Measurements from ENCODE around the gene GPRC5A. TPM values are rescaled to one million over a fixed set of nuclear protein-coding genes. Genes with fewer than 3 reads are reported as not detected.

Gene GPRC5A
- polyA plus RNA-seq, 6 donors from 2014 or later, result not detected

- ATAC-seq (ENCODE audit: low read depth in 2 of 2), result no peak
- no peak for DNase-seq
- no peaks in the 10 kb centered on the region for H3K4me1 Mint-ChIP-seq
- H3K27ac Mint-ChIP-seq, result no peak overlapping the region
- no peaks in the 10 kb centered on the region for H3K9me3 Mint-ChIP-seq
- peaks cover 0 to 28% (median 6%) of the 10 kb centered on the region in 3 donors for H3K27me3 Mint-ChIP-seq
- H3K4me3 Mint-ChIP-seq, result no peak overlapping the region
- no peaks in the 10 kb centered on the region for H3K36me3 Mint-ChIP-seq
Measured at GRCh38 chr12:12945591-12945990, 54.2 kb downstream of the GPRC5A start.

- no peaks in the 10 kb centered on the region for H3K36me3 Mint-ChIP-seq
Measured at GRCh38 chr12:12946686-12947355, 55.5 kb downstream of the GPRC5A start.

GRCh38 chr12:12947902-12948301 is 56.5 kb downstream of the GPRC5A start:
- Mint-ChIP-seq H3K27me3 (peaks cover 0 to 28% (median 6%) of the 10 kb centered on the region in 3 donors), H3K9me3 (no peaks in the 10 kb centered on the region), H3K4me1 (no peaks in the 10 kb centered on the region), H3K27ac (no peak overlapping the region), H3K4me3 (no peak overlapping the region), H3K36me3 (no peaks in the 10 kb centered on the region)
- ATAC-seq (ENCODE audit: low read depth in 2 of 2), result no peak
- no peak for DNase-seq

More at GRCh38 chr12:12946686-12947355, 55.5 kb downstream of the GPRC5A start:
- Mint-ChIP-seq H3K27me3 (peaks cover 0 to 28% (median 6%) of the 10 kb centered on the region in 3 donors), H3K27ac (peak overlapping the region in 1 of 6 donors; percentile 87), H3K4me3 (no peak overlapping the region), H3K4me1 (no peaks in the 10 kb centered on the region), H3K9me3 (no peaks in the 10 kb centered on the region)
- DNase-seq (no peak), ATAC-seq (ENCODE audit: low read depth in 2 of 2) (no peak)

- Mint-ChIP-seq H3K27me3 (peaks cover 0 to 27% (median 13%) of the 10 kb centered on the region in 3 donors), H3K36me3 (no peaks in the 10 kb centered on the region), H3K4me3 (no peak overlapping the region), H3K27ac (no peak overlapping the region), H3K9me3 (peaks cover 0 to 5% (median 0%) of the 10 kb centered on the region in 7 donors), H3K4me1 (peaks cover 0 to 4% (median 0%) of the 10 kb centered on the region in 3 donors)
- DNase-seq (no peak), ATAC-seq (ENCODE audit: low read depth in 2 of 2) (no peak)
Measured at GRCh38 chr12:12951504-12951903, 60.1 kb downstream of the GPRC5A start.

GRCh38 chr12:12952036-12952435 is 60.7 kb downstream of the GPRC5A start, which contains the start of gene GPRC5D:
Gene GPRC5D (minus strand): TSS chr12:12952170. CDS start chr12:12950384, 1,786 bp downstream.
- Mint-ChIP-seq H3K9me3 (peaks cover 0 to 5% (median 0%) of the 10 kb centered on the region in 7 donors), H3K4me3 (no peak within 1 kb of the TSS)
- ATAC-seq (ENCODE audit: low read depth in 2 of 2), result no peak

GRCh38 chr12:12954356-12954755 is 63.0 kb downstream of the GPRC5A start:
- no peak for ATAC-seq (ENCODE audit: low read depth in 2 of 2)
- no peak overlapping the region for H3K4me3 Mint-ChIP-seq
- H3K9me3 Mint-ChIP-seq, result peaks cover 0 to 5% (median 0%) of the 10 kb centered on the region in 7 donors
- no peak for DNase-seq
- no peaks in the 10 kb centered on the region for H3K36me3 Mint-ChIP-seq
- H3K27ac Mint-ChIP-seq, result no peak overlapping the region
- peaks cover 4 to 15% (median 13%) of the 10 kb centered on the region in 3 donors for H3K27me3 Mint-ChIP-seq
- H3K4me1 Mint-ChIP-seq, result peaks cover 0 to 5% (median 0%) of the 10 kb centered on the region in 3 donors

More at GRCh38 chr12:12952036-12952435, 60.7 kb downstream of the GPRC5A start, which contains the start of gene GPRC5D:
- Mint-ChIP-seq H3K36me3 (no peaks in the 10 kb centered on the region), H3K27ac (peak within 1 kb of the TSS in 2 of 6 donors; percentile 60 to 85), H3K27me3 (peaks cover 0 to 25% (median 15%) of the 10 kb centered on the region in 3 donors), H3K4me1 (peaks cover 0 to 5% (median 0%) of the 10 kb centered on the region in 3 donors)
- DNase-seq, result no peak

- Mint-ChIP-seq H3K36me3 (no peaks in the 10 kb centered on the region), H3K27me3 (peaks cover 4 to 9% (median 8%) of the 10 kb centered on the region in 3 donors), H3K27ac (peak overlapping the region in 1 of 6 donors; percentile 39), H3K4me1 (peaks cover 0 to 5% (median 0%) of the 10 kb centered on the region in 3 donors), H3K9me3 (peaks cover 0 to 5% (median 0%) of the 10 kb centered on the region in 7 donors), H3K4me3 (no peak overlapping the region)
- ATAC-seq (ENCODE audit: low read depth in 2 of 2) (no peak), DNase-seq (no peak)
Measured at GRCh38 chr12:12954878-12955625, 63.7 kb downstream of the GPRC5A start.

- H3K27ac Mint-ChIP-seq, result peak overlapping the region in 1 of 6 donors; percentile 75
- peaks cover 0 to 4% (median 0%) of the 10 kb centered on the region in 7 donors for H3K9me3 Mint-ChIP-seq
- H3K27me3 Mint-ChIP-seq, result peaks cover 4 to 9% (median 5%) of the 10 kb centered on the region in 3 donors
- DNase-seq, result no peak
- peaks cover 0 to 5% (median 0%) of the 10 kb centered on the region in 3 donors for H3K4me1 Mint-ChIP-seq
- ATAC-seq (ENCODE audit: low read depth in 2 of 2), result no peak
- H3K36me3 Mint-ChIP-seq, result no peaks in the 10 kb centered on the region
- H3K4me3 Mint-ChIP-seq, result no peak overlapping the region
Measured at GRCh38 chr12:12958886-12959285, 67.5 kb downstream of the GPRC5A start.

GRCh38 chr12:12960639-12961209 is 69.4 kb downstream of the GPRC5A start:
- H3K4me1 Mint-ChIP-seq, result peaks cover 0 to 5% (median 0%) of the 10 kb centered on the region in 3 donors
- H3K27me3 Mint-ChIP-seq, result peaks cover 4 to 9% (median 5%) of the 10 kb centered on the region in 3 donors
- H3K36me3 Mint-ChIP-seq, result no peaks in the 10 kb centered on the region
- DNase-seq (no peak), ATAC-seq (ENCODE audit: low read depth in 2 of 2) (no peak)
- no peak overlapping the region for H3K27ac Mint-ChIP-seq
- H3K9me3 Mint-ChIP-seq, result peaks cover 0 to 4% (median 0%) of the 10 kb centered on the region in 7 donors
- no peak overlapping the region for H3K4me3 Mint-ChIP-seq

- H3K4me1 Mint-ChIP-seq, result no peaks in the 10 kb centered on the region
- DNase-seq (no peak), ATAC-seq (ENCODE audit: low read depth in 2 of 2) (no peak)
- H3K9me3 Mint-ChIP-seq, result no peaks in the 10 kb centered on the region
- H3K4me3 Mint-ChIP-seq, result no peak overlapping the region
- H3K27ac Mint-ChIP-seq, result peak overlapping the region in 1 of 6 donors; percentile 34
- H3K27me3 Mint-ChIP-seq, result no peaks in the 10 kb centered on the region
- no peaks in the 10 kb centered on the region for H3K36me3 Mint-ChIP-seq
Measured at GRCh38 chr12:12964255-12964654, 72.9 kb downstream of the GPRC5A start.

GRCh38 chr12:12965836-12966235 is 74.5 kb downstream of the GPRC5A start:
- Mint-ChIP-seq H3K27ac (no peak overlapping the region), H3K4me3 (no peak overlapping the region), H3K36me3 (no peaks in the 10 kb centered on the region), H3K27me3 (no peaks in the 10 kb centered on the region), H3K4me1 (no peaks in the 10 kb centered on the region), H3K9me3 (no peaks in the 10 kb centered on the region)
- no peak for ATAC-seq (ENCODE audit: low read depth in 2 of 2)
- no peak for DNase-seq
